ENCODE measurements around the gene MOB3A.

The MOB3A gene

GRCh38 chr19:2032296-2032941 is 63.7 kb downstream of the MOB3A start:
- peak; percentile 82 for DNase-seq (ENCODE audit: low read depth)
- TF ChIP-seq, protein P1, sequence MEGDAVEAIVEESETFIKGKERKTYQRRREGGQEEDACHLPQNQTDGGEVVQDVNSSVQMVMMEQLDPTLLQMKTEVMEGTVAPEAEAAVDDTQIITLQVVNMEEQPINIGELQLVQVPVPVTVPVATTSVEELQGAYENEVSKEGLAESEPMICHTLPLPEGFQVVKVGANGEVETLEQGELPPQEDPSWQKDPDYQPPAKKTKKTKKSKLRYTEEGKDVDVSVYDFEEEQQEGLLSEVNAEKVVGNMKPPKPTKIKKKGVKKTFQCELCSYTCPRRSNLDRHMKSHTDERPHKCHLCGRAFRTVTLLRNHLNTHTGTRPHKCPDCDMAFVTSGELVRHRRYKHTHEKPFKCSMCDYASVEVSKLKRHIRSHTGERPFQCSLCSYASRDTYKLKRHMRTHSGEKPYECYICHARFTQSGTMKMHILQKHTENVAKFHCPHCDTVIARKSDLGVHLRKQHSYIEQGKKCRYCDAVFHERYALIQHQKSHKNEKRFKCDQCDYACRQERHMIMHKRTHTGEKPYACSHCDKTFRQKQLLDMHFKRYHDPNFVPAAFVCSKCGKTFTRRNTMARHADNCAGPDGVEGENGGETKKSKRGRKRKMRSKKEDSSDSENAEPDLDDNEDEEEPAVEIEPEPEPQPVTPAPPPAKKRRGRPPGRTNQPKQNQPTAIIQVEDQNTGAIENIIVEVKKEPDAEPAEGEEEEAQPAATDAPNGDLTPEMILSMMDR (conservative IDR thresholded peaks at IDR 0.05; ENCODE audit: low read depth, low read length), result no peak
- H3K4me3 ChIP-seq (ENCODE audit: low read length), result no peak overlapping the region

GRCh38 chr19:2027361-2027760 is 68.8 kb downstream of the MOB3A start:
- no peak overlapping the region for H3K4me3 ChIP-seq (ENCODE audit: low read length)
- no peak for DNase-seq (ENCODE audit: low read depth)
- TF ChIP-seq, protein P1 (conservative IDR thresholded peaks at IDR 0.05; ENCODE audit: low read depth, low read length), result no peak

DNA sequence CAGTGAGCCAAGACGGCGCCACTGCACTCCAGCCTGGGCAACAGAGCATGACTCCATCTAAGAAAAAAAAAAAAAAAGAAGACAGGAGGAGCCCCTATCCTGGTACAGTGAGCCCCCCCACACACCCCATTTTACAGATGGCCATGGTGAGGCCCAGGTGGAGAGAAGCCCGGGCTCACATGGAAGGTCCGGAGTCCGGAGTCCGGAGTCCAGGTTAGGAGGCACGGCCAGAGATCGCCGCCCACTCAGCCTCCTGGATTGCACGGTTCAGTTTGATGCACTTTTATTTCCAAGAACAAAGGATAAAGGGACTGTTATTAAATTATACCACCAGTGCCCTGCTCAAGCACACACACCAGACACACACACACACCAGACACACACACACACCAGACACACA is 69.4 kb downstream of the MOB3A start:
- no peak for DNase-seq (ENCODE audit: low read depth)
- TF ChIP-seq, protein P1 (conservative IDR thresholded peaks at IDR 0.05; ENCODE audit: low read depth, low read length), result no peak
- H3K4me3 ChIP-seq (ENCODE audit: low read length), result no peak overlapping the region

- TF ChIP-seq, protein P1 (conservative IDR thresholded peaks at IDR 0.05; ENCODE audit: low read depth, low read length), result no peak
- H3K4me3 ChIP-seq (ENCODE audit: low read length), result no peak overlapping the region
- no peak for DNase-seq (ENCODE audit: low read depth)
Measured at GRCh38 chr19:2022289-2022688, 73.8 kb downstream of the MOB3A start.

DNA sequence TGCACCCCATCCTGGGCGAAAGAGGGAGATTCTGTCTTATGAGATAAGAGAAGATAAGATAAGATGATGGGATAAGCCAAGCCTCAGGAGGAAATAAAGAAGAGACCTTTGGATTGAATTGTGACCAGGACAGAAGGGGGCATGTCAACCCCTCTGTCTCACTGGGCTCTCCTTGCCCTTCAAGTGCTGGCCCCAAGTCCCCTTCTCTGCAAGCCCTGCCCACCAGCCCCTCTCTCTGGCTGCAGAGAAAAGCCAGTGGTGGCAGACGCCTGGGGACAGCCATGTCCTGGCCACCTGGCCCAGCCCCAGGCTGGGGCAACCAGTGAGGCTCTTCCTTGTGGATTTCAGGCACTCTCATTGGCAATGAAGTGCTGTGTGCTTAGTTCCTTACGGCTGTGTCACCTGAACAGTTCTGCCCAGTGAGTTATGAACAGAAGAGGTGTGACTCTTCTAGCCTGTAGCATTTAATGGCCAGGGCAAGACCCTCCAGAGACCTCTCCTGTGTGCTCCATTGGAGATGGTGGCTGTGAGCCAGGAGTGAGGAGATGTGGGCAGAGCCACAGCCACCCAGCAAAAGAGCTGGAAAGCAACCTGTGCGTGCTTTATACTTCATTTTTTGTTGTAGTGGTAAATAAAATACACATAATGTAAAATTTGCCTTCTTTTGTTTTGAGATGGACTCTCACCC is 74.5 kb downstream of the MOB3A start:
- H3K4me3 ChIP-seq (ENCODE audit: low read length), result no peak overlapping the region
- TF ChIP-seq, protein P1 (conservative IDR thresholded peaks at IDR 0.05; ENCODE audit: low read depth, low read length), result no peak
- DNase-seq (ENCODE audit: low read depth), result no peak
